Neural cell (in vitro differentiated cells): Measurements from ENCODE around the gene DPP10. TPM values are rescaled to one million over a fixed set of nuclear protein-coding genes. Genes with fewer than 3 reads are reported as not detected.

Experiments
- H2AFZ ChIP-seq: fragments of 200-600, 300-800 bp; sonication (generic), shearing (Covaris generic); 2 replicates; pipeline ENCODE4 v1.6.0; 2014; ENCODE audit warnings: low read depth, mild to moderate bottlenecking, antibody characterized with exemption, low read length, moderate library complexity
- H3F3A ChIP-seq: fragments of 200-600 bp; shearing (Covaris generic); 2 replicates; pipeline ENCODE4 v1.6.1; 2016; ENCODE audit warnings: mild to moderate bottlenecking, moderate library complexity, mixed read lengths, antibody characterized with exemption, low read length; ENCODE audit not compliant: insufficient read depth, poor library complexity, severe bottlenecking
- H3K27ac ChIP-seq: fragments of 200-600, 300-800 bp; sonication (generic), shearing (Covaris generic); 2 replicates; pipeline ENCODE4 v1.5.1; 2014; ENCODE audit warnings: mild to moderate bottlenecking, low read length, moderate library complexity
- H3K27me3 ChIP-seq: fragments of 300-800, 200-600 bp; sonication (generic), shearing (Covaris generic); 2 replicates; pipeline ENCODE4 v1.6.0; 2014; ENCODE audit warnings: mild to moderate bottlenecking, low read depth, low read length, moderate library complexity; ENCODE audit not compliant: insufficient read depth
- H3K36me3 ChIP-seq: fragments of 300-800, 200-600 bp; sonication (generic), shearing (Covaris generic); 2 replicates; pipeline ENCODE4 v1.5.1; 2014; ENCODE audit warnings: mild to moderate bottlenecking, antibody characterized with exemption, low read length, moderate library complexity; ENCODE audit not compliant: insufficient read depth
- H3K4me2 ChIP-seq: fragments of 300-800, 200-600 bp; sonication (generic), shearing (Covaris generic); 2 replicates; pipeline ENCODE4 v1.6.0; 2014; ENCODE audit warnings: mild to moderate bottlenecking, low read length
- H3K4me3 ChIP-seq: fragments of 300-800, 200-600 bp; sonication (generic), shearing (Covaris generic); 2 replicates; pipeline ENCODE4 v1.5.1; 2014; ENCODE audit warnings: mild to moderate bottlenecking, low read length, moderate library complexity
- H3K79me2 ChIP-seq: fragments of 200-600 bp; shearing (Covaris generic); replicated peaks from 2 replicates; pipeline ENCODE4 v1.6.0; 2014; ENCODE audit warnings: mild to moderate bottlenecking, low read length, moderate library complexity; ENCODE audit not compliant: insufficient read depth
- H3K9ac ChIP-seq: fragments of 300-800, 200-600 bp; sonication (generic), shearing (Covaris generic); 2 replicates; pipeline ENCODE4 v1.6.1; 2016; ENCODE audit warnings: mild to moderate bottlenecking, low read length, mixed read lengths
- H3K9me2 ChIP-seq: fragments of 200-600 bp; shearing (Covaris generic); 2 replicates; pipeline ENCODE4 v1.6.1; 2016; ENCODE audit warnings: mild to moderate bottlenecking, low read length, mixed read lengths; ENCODE audit not compliant: insufficient read depth
- H3K9me3 ChIP-seq: fragments of 200-600, 300-800 bp; sonication (generic), shearing (Covaris generic); 2 replicates; pipeline ENCODE4 v1.6.1; 2016; ENCODE audit warnings: mild to moderate bottlenecking, mixed run types, low read length, moderate library complexity, mixed read lengths
- H4K20me1 ChIP-seq: fragments of 200-600 bp; shearing (Covaris generic); 2 replicates; pipeline ENCODE4 v1.6.1; 2016; ENCODE audit warnings: mild to moderate bottlenecking, mixed run types; ENCODE audit not compliant: insufficient read depth
- EP300 ChIP-seq: fragments of 450-650 bp; conservative IDR thresholded peaks from 2 replicates; pipeline ENCODE4 v1.6.1; 2014; ENCODE audit warnings: antibody characterized with exemption, mild to moderate bottlenecking, moderate library complexity; ENCODE audit not compliant: poor library complexity, severe bottlenecking
- EZH2 ChIP-seq: fragments of 200-600, 300-800 bp; shearing (Covaris generic), sonication (generic); IDR thresholded peaks from 2 replicates; pipeline ENCODE4 v1.6.1; 2014; ENCODE audit warnings: antibody characterized with exemption, low read length, borderline replicate concordance, mild to moderate bottlenecking; ENCODE audit not compliant: insufficient read depth, poor library complexity, severe bottlenecking
- MXI1 ChIP-seq: fragments of 450-650 bp; conservative IDR thresholded peaks from 2 replicates; pipeline ENCODE4 v1.6.1; 2014; ENCODE audit warnings: antibody characterized with exemption, mild to moderate bottlenecking; ENCODE audit not compliant: poor library complexity, severe bottlenecking
- POLR2AphosphoS5 ChIP-seq: IDR thresholded peaks from 2 replicates; pipeline ENCODE4 v1.6.1; 2012
- RAD21 ChIP-seq: fragments of 450-650 bp; conservative IDR thresholded peaks from 2 replicates; pipeline ENCODE4 v1.6.1; 2014; ENCODE audit warnings: antibody characterized with exemption, mild to moderate bottlenecking, moderate library complexity
- SMC3 ChIP-seq: fragments of 450-650 bp; conservative IDR thresholded peaks from 2 replicates; pipeline ENCODE4 v1.6.1; 2014; ENCODE audit warnings: antibody characterized with exemption, mild to moderate bottlenecking, moderate library complexity; ENCODE audit not compliant: poor library complexity
- TAF1 ChIP-seq: IDR thresholded peaks from 2 replicates; pipeline ENCODE4 v1.6.1; 2012; ENCODE audit warnings: low read depth
- polyA plus RNA-seq: library from polyadenylated mRNA; depleted of rRNA; stranded (reverse); fragments of >200 nt; gene quantifications from 2 replicates; pipeline ENCODE4 v1.2.3, GENCODE V29; 2014
- TF ChIP-seq, protein P1 (sequence below): fragments of 450-650 bp; IDR thresholded peaks from 2 replicates; pipeline ENCODE4 v1.5.1; 2014; ENCODE audit warnings: antibody characterized with exemption, mild to moderate bottlenecking, moderate library complexity; ENCODE audit not compliant: poor library complexity, severe bottlenecking
- TF ChIP-seq, protein P2 (sequence below): IDR thresholded peaks from 2 replicates; pipeline ENCODE4 v1.6.1; 2012; ENCODE audit warnings: borderline replicate concordance

DPP10 gene
- polyA plus RNA-seq, 1 donor from 2014 or later, result 13.9 TPM

- TF ChIP-seq TAF1 (no peak), EZH2 (no peak)
These were observed 970.1 kb downstream of the DPP10 start (continued) for GRCh38 chr2:115412501-115412900.

- Histone ChIP-seq H3F3A (no peaks in the 10 kb centered on the region), H3K36me3 (no peaks in the 10 kb centered on the region), H3K9me3 (no peaks in the 10 kb centered on the region), H3K4me3 (no peak overlapping the region), H3K27ac (no peak overlapping the region), H3K9ac (no peak overlapping the region), H3K4me2 (no peak overlapping the region), H2AFZ (no peak overlapping the region), H3K27me3 (no peaks in the 10 kb centered on the region), H4K20me1 (no peaks in the 10 kb centered on the region), H3K79me2 (no peaks in the 10 kb centered on the region), H3K9me2 (no peaks in the 10 kb centered on the region)
- no peak for TF ChIP-seq EP300
- TF ChIP-seq POLR2AphosphoS5, result no peak
- TF ChIP-seq TAF1, result no peak
- TF ChIP-seq RAD21, result no peak
- no peak for TF ChIP-seq EZH2
- TF ChIP-seq, protein P1, sequence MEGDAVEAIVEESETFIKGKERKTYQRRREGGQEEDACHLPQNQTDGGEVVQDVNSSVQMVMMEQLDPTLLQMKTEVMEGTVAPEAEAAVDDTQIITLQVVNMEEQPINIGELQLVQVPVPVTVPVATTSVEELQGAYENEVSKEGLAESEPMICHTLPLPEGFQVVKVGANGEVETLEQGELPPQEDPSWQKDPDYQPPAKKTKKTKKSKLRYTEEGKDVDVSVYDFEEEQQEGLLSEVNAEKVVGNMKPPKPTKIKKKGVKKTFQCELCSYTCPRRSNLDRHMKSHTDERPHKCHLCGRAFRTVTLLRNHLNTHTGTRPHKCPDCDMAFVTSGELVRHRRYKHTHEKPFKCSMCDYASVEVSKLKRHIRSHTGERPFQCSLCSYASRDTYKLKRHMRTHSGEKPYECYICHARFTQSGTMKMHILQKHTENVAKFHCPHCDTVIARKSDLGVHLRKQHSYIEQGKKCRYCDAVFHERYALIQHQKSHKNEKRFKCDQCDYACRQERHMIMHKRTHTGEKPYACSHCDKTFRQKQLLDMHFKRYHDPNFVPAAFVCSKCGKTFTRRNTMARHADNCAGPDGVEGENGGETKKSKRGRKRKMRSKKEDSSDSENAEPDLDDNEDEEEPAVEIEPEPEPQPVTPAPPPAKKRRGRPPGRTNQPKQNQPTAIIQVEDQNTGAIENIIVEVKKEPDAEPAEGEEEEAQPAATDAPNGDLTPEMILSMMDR, result no peak
- TF ChIP-seq MXI1, result no peak
- TF ChIP-seq SMC3, result no peak
- TF ChIP-seq, protein P2, sequence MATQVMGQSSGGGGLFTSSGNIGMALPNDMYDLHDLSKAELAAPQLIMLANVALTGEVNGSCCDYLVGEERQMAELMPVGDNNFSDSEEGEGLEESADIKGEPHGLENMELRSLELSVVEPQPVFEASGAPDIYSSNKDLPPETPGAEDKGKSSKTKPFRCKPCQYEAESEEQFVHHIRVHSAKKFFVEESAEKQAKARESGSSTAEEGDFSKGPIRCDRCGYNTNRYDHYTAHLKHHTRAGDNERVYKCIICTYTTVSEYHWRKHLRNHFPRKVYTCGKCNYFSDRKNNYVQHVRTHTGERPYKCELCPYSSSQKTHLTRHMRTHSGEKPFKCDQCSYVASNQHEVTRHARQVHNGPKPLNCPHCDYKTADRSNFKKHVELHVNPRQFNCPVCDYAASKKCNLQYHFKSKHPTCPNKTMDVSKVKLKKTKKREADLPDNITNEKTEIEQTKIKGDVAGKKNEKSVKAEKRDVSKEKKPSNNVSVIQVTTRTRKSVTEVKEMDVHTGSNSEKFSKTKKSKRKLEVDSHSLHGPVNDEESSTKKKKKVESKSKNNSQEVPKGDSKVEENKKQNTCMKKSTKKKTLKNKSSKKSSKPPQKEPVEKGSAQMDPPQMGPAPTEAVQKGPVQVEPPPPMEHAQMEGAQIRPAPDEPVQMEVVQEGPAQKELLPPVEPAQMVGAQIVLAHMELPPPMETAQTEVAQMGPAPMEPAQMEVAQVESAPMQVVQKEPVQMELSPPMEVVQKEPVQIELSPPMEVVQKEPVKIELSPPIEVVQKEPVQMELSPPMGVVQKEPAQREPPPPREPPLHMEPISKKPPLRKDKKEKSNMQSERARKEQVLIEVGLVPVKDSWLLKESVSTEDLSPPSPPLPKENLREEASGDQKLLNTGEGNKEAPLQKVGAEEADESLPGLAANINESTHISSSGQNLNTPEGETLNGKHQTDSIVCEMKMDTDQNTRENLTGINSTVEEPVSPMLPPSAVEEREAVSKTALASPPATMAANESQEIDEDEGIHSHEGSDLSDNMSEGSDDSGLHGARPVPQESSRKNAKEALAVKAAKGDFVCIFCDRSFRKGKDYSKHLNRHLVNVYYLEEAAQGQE, result no peak
These were observed 971.4 kb downstream of the DPP10 start for GRCh38 chr2:115413791-115414190.

GRCh38 chr2:115414466-115414865 lies 972.0 kb downstream of the DPP10 start:
- TF ChIP-seq, protein P1, result no peak
- TF ChIP-seq TAF1 (no peak), EP300 (no peak), POLR2AphosphoS5 (no peak), RAD21 (no peak), SMC3 (no peak), MXI1 (no peak), EZH2 (no peak)
- TF ChIP-seq, protein P2, result no peak
- Histone ChIP-seq H3K79me2 (no peaks in the 10 kb centered on the region), H3K4me2 (no peak overlapping the region), H3K9me3 (no peaks in the 10 kb centered on the region), H3K9ac (no peak overlapping the region), H2AFZ (no peak overlapping the region), H3K4me3 (no peak overlapping the region), H3K36me3 (no peaks in the 10 kb centered on the region), H4K20me1 (no peaks in the 10 kb centered on the region), H3K27me3 (no peaks in the 10 kb centered on the region), H3K9me2 (no peaks in the 10 kb centered on the region), H3F3A (no peaks in the 10 kb centered on the region), H3K27ac (no peak overlapping the region)
